LoVo (cell line): ENCODE measurements around the gene B3GALT4.
A peak's percentile ranks its signal among the peaks of the same experiment; 100 is the strongest.
"Not testable (repeated sequence)": the region's sequence is repeated elsewhere in the genome, so short reads cannot be mapped to it uniquely, and the experiment has no call there.

Experiments used
- DNase-seq: peaks from one replicate; pipeline ENCODE4 v3.0.0-alpha.2; 2016; ENCODE audit warnings: low spot score

Gene B3GALT4

GRCh38 chr6:33276864-33277662, at the start of gene B3GALT4:
Gene B3GALT4, plus strand, starts transcription at chr6:33277123. Its CDS starts 297 bp downstream, at chr6:33277420.
- DNase-seq: peak; percentile 75

GRCh38 chr6:33235221-33235634, 41.7 kb upstream of the B3GALT4 start:
- no peak for DNase-seq

GRCh38 chr6:33236328-33236727, 40.6 kb upstream of the B3GALT4 start:
- DNase-seq: no peak

- no peak for DNase-seq
Observed at GRCh38 chr6:33236852-33237251, 40.1 kb upstream of the B3GALT4 start.

- DNase-seq: no peak
Observed at GRCh38 chr6:33237741-33238140, 39.2 kb upstream of the B3GALT4 start.

GRCh38 chr6:33241968-33242367, 35.0 kb upstream of the B3GALT4 start:
- DNase-seq: no peak

- no peak for DNase-seq
Observed at GRCh38 chr6:33243476-33243875, 33.4 kb upstream of the B3GALT4 start.

- DNase-seq: peak; percentile 83
Observed at GRCh38 chr6:33247977-33248642, 28.8 kb upstream of the B3GALT4 start.

GRCh38 chr6:33248643-33248931, 28.3 kb upstream of the B3GALT4 start:
- DNase-seq: no peak

- DNase-seq: peak; percentile 99
Observed at GRCh38 chr6:33248932-33249731, 27.8 kb upstream of the B3GALT4 start.

- no peak for DNase-seq
Observed at GRCh38 chr6:33249732-33250630, 26.9 kb upstream of the B3GALT4 start.

GRCh38 chr6:33250731-33251130, 26.2 kb upstream of the B3GALT4 start:
- DNase-seq: no peak

GRCh38 chr6:33251395-33252012, 25.4 kb upstream of the B3GALT4 start:
- DNase-seq: no peak

GRCh38 chr6:33252759-33253158, 24.2 kb upstream of the B3GALT4 start:
- no peak for DNase-seq

- DNase-seq: no peak
Observed at GRCh38 chr6:33254591-33254990, 22.3 kb upstream of the B3GALT4 start.

- DNase-seq: no peak
Observed at GRCh38 chr6:33259032-33259431, 17.9 kb upstream of the B3GALT4 start.

- DNase-seq: not testable (repeated sequence)
Observed at GRCh38 chr6:33262490-33262889, 14.4 kb upstream of the B3GALT4 start.

- no peak for DNase-seq
Observed at GRCh38 chr6:33264015-33264414, 12.9 kb upstream of the B3GALT4 start.

GRCh38 chr6:33271117-33271467, 5.8 kb upstream of the B3GALT4 start:
- DNase-seq: no peak

- peak; percentile 98 for DNase-seq
Observed at GRCh38 chr6:33271468-33272274, 5.3 kb upstream of the B3GALT4 start, which contains the start of the genes RPS18 and VPS52. Gene RPS18, plus strand, starts transcription at chr6:33272075. Its CDS starts 45 bp downstream, at chr6:33272120. Gene VPS52, minus strand, starts transcription at chr6:33271876. Its CDS starts 201 bp downstream, at chr6:33271675.
